RWPE1 (cell line): Measurements from ENCODE around the gene MAGI1.

Experiments used
- CTCF ChIA-PET: fragments of 350-600 bp; sonication (Branson Sonifier 250); formaldehyde crosslinking; extraction: SDS; loops from one replicate; lab custom pipeline; 2021; lab: Yijun Ruan, JAX
- POLR2A ChIA-PET: fragments of 400-600 bp; formaldehyde crosslinking; extraction: SDS; loops from one replicate; lab custom pipeline; 2020; ENCODE audit warnings: antibody characterized with exemption; ENCODE audit not compliant: low non-redundant PET; lab: Yijun Ruan, JAX
- DNase-seq: peaks from one replicate; pipeline ENCODE4 v3.0.0; 2012; ENCODE audit warnings: low spot score
- H3K27ac ChIP-seq: fragments of 450-650 bp; 2 replicates; pipeline ENCODE4 v1.5.1; 2017
- TF ChIP-seq, protein P1 (sequence below): fragments of 450-650 bp; conservative IDR thresholded peaks from 2 replicates; pipeline ENCODE4 v1.5.1; 2017; ENCODE audit warnings: low read depth, mild to moderate bottlenecking

Gene MAGI1

DNA sequence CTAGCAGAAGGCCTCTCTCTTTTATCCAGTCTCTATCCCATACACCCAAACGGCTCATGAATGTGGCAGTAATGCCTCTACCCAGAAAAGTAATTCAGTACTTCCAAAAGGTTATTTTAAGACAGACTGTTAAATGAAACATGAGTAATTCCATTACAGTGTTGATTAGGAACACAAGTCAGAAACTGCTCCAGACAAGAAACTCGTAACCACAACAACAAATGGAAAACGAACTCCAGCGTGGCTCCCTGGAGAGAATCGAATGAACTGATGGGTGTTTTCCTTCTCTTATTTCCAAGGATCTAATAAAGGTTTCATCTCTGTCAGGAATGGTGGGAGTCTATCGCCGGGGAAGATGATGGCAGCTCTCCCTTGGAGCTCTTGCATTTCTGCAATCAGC lies 228.4 kb downstream of the MAGI1 start:
- ChIA-PET POLR2A (no interaction called here), CTCF (no interaction called here)
- TF ChIP-seq, protein P1, sequence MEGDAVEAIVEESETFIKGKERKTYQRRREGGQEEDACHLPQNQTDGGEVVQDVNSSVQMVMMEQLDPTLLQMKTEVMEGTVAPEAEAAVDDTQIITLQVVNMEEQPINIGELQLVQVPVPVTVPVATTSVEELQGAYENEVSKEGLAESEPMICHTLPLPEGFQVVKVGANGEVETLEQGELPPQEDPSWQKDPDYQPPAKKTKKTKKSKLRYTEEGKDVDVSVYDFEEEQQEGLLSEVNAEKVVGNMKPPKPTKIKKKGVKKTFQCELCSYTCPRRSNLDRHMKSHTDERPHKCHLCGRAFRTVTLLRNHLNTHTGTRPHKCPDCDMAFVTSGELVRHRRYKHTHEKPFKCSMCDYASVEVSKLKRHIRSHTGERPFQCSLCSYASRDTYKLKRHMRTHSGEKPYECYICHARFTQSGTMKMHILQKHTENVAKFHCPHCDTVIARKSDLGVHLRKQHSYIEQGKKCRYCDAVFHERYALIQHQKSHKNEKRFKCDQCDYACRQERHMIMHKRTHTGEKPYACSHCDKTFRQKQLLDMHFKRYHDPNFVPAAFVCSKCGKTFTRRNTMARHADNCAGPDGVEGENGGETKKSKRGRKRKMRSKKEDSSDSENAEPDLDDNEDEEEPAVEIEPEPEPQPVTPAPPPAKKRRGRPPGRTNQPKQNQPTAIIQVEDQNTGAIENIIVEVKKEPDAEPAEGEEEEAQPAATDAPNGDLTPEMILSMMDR = no peak
- H3K27ac ChIP-seq = no peak overlapping the region
- no peak for DNase-seq

DNA sequence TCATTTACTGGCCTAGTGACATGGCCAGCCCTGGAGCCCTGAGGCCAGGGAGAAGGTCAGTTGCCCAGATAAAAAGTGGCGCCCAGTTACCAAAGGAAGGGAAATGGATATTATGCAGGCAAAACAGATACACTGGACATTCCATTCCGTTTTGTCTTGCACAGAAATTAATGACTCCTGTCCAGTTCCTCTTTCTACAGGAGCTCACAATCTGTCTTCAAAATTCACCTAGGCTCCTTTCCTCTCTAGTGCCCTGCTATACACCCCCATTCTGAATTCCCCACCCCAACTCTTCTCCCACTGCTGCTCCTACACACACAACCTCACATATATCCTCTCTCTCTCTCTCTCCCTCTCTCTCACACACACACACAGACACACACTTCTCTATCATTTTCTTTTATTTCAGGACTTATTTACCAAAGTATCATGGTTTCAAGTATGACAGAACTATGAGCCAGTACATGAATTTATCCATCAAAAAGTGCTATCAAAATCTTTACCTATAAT lies 229.0 kb downstream of the MAGI1 start:
- H3K27ac ChIP-seq = no peak overlapping the region
- ChIA-PET CTCF (no interaction called here), POLR2A (no interaction called here)
- DNase-seq = no peak
- TF ChIP-seq, protein P1 = no peak

DNA sequence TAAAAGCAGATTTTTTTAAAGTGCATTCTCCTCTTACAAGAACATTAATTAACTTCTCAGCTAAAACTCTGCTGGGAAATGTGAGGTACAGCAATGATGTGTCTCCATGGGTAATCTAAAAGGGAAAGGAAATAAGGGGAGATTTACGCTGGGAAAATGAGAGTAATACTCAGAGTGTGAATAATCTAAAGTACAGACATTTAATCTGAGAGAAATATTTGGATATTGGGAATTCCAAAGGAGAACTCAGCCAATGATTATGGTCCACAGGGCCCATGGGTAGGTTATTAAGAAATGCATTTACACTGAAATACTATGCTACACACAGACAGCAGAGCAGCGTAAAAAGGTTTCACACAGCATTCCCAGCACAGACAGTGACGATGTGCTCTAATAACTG lies 229.9 kb downstream of the MAGI1 start:
- no peak for DNase-seq
- no peak overlapping the region for H3K27ac ChIP-seq
- TF ChIP-seq, protein P1 = no peak
- CTCF ChIA-PET = no interaction called here
- POLR2A ChIA-PET = no interaction called here

DNA sequence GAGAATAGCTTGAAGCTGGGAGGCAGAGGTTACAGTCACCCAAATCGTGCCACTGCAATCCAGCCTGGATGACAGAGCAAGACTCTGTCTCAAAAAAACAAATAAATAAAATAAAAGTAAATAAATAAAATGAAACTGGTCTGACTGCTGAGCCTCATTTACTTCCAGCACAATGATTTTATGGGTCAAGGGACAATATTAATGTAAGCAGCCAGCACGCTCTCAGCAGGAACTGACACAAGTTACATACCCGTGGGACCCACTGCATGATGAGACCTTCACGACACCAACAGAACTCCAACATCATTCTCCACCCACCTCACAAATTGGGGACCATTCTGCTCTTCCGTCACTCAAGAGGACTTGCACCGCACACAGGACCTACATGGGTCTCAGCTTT lies 230.3 kb downstream of the MAGI1 start:
- ChIA-PET POLR2A (no interaction called here), CTCF (no interaction called here)
- H3K27ac ChIP-seq = no peak overlapping the region
- TF ChIP-seq, protein P1 = no peak
- no peak for DNase-seq

DNA sequence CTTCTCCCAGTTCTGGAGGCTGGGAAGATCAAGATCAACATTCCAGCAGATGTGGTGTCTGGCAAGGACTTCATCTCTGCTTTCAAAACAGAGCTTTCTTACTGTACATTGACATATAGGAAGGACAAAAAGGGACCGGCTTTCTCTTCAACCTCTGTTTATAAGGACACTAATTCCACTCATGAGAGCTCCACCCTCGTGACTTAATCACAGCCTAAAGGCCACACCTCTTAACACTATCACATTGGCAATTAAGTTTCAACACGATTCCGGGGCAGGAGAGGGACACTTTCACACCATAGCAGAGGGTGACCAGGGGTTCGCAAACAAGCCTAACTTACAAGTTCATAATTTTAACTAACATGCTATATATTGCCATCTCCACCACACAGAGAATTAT lies 231.5 kb downstream of the MAGI1 start:
- TF ChIP-seq, protein P1 = no peak
- DNase-seq = no peak
- ChIA-PET CTCF (no interaction called here), POLR2A (no interaction called here)
- no peak overlapping the region for H3K27ac ChIP-seq

DNA sequence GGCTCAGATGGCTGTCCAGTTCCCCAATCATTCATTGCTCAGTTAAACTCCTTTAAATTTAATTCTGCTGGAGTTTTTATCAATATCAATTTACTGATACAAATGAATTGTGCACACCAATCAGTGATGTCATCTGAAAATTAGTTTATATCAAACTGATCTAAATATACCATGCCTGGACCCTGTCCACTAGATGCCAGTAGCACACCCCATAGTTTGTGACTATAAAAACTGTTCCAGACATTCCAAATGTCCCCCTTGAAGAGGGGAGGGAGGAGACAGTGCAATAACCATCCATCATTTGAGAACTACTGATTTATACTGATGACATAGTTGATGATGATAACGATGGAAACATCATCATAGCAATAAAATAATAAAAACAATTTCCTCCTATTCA lies 232.1 kb downstream of the MAGI1 start:
- POLR2A ChIA-PET = no interaction called here
- CTCF ChIA-PET = no interaction called here
- no peak overlapping the region for H3K27ac ChIP-seq
- DNase-seq = no peak
- TF ChIP-seq, protein P1 = no peak
